Measurements from ENCODE around the gene TMPRSS2. TPM values are rescaled to one million over a fixed set of nuclear protein-coding genes. Genes with fewer than 3 reads are reported as not detected.

TMPRSS2 gene
- total and polyA plus RNA-seq, 2 of the 13 experiments (the other 11 are each of a cell fraction or from before 2014, with no cell fraction given) = 1.7 to 1.8 TPM

GRCh38 chr21:41453198-41453597 lies 54.8 kb downstream of the TMPRSS2 start:
- DNase-seq (ENCODE audit: low spot score) (no peak), FAIRE-seq (no peak), ATAC-seq (no peak)
- TF ChIP-seq MLLT10 (CRISPR knock-in tag; IDR thresholded peaks at IDR 0.05) (no peak), FOSL1 (CRISPR knock-in tag; IDR thresholded peaks at IDR 0.05; ENCODE audit: borderline replicate concordance) (no peak), MAX (IDR thresholded peaks at IDR 0.05) (no peak)
- Histone ChIP-seq H3K4me3 (replicated peaks in 1 of 3; ENCODE audit: insufficient read depth in 1 of 3, low read depth in 2 of 3, low read length in 3 of 3) (no peak overlapping the region), H3K4me1 (ENCODE audit: insufficient read depth, low read length) (no peaks in the 10 kb centered on the region), H3K9ac (ENCODE audit: insufficient read depth, low read depth, low read length) (no peak overlapping the region), H3K9me3 (ENCODE audit: low read length) (no peaks in the 10 kb centered on the region), H3K79me2 (ENCODE audit: insufficient read depth, low read length) (no peaks in the 10 kb centered on the region), H3K27me3 (ENCODE audit: control insufficient read depth in 1 of 2, insufficient read depth in 2 of 2, low read length in 2 of 2) (no peaks in the 10 kb centered on the region), H3K27ac (ENCODE audit: extremely low read length, insufficient read depth, low read length) (no peak overlapping the region), H3K4me2 (ENCODE audit: low read depth, low read length) (no peak overlapping the region), H2AFZ (ENCODE audit: low read length) (no peak overlapping the region), H3K36me3 (replicated peaks in 1 of 2; ENCODE audit: control insufficient read depth in 1 of 2, insufficient read depth in 2 of 2, low read length in 2 of 2) (no peaks in the 10 kb centered on the region), H4K20me1 (ENCODE audit: insufficient read depth, low read length) (no peaks in the 10 kb centered on the region)
- ChIA-PET POLR2A (no interaction called here), CTCF (ENCODE audit: low intra/inter-chr PET ratio, low total read pairs) (no interaction called here)
- no TSS peak for BruUV-seq (replicated peaks)
- intact Hi-C loops (cut with micrococcal nuclease; ENCODE audit: unreplicated experiment) = no loop called here
- in situ Hi-C loops (cut with HindIII; ENCODE audit: extremely low pct_ligation_motif_present, low pct_unique_long_range_greater_than_20kb) = no loop called here
- WGBS (ENCODE audit: low lambda C conversion rate) = 85% methylated on average over 3 of the region's 3 CpGs

GRCh38 chr21:41451753-41452676 lies 55.9 kb downstream of the TMPRSS2 start:
- Histone ChIP-seq H3K9ac (ENCODE audit: insufficient read depth, low read depth, low read length) (no peak overlapping the region), H3K9me3 (ENCODE audit: low read length) (no peaks in the 10 kb centered on the region), H3K27ac (ENCODE audit: extremely low read length, insufficient read depth, low read length) (no peak overlapping the region), H3K4me1 (ENCODE audit: insufficient read depth, low read length) (no peaks in the 10 kb centered on the region), H3K4me3 (replicated peaks in 1 of 3; ENCODE audit: insufficient read depth in 1 of 3, low read depth in 2 of 3, low read length in 3 of 3) (no peak overlapping the region), H2AFZ (ENCODE audit: low read length) (no peak overlapping the region), H3K4me2 (ENCODE audit: low read depth, low read length) (no peak overlapping the region), H3K79me2 (ENCODE audit: insufficient read depth, low read length) (no peaks in the 10 kb centered on the region), H3K27me3 (ENCODE audit: control insufficient read depth in 1 of 2, insufficient read depth in 2 of 2, low read length in 2 of 2) (no peaks in the 10 kb centered on the region), H4K20me1 (ENCODE audit: insufficient read depth, low read length) (no peaks in the 10 kb centered on the region), H3K36me3 (replicated peaks in 1 of 2; ENCODE audit: control insufficient read depth in 1 of 2, insufficient read depth in 2 of 2, low read length in 2 of 2) (no peaks in the 10 kb centered on the region)
- intact Hi-C loops (cut with micrococcal nuclease; ENCODE audit: unreplicated experiment) = no loop called here
- no peak for ATAC-seq
- FAIRE-seq = no peak
- CTCF ChIA-PET (ENCODE audit: low intra/inter-chr PET ratio, low total read pairs) = no interaction called here
- POLR2A ChIA-PET = no interaction called here
- DNase-seq (ENCODE audit: low spot score) = no peak
- TF ChIP-seq CEBPB (IDR thresholded peaks at IDR 0.05; ENCODE audit: borderline replicate concordance, low read depth, low read length) (0 out of 2 replicates have a peak, but pooled peaks have one; percentile 10), ELK4 (CRISPR knock-in tag; IDR thresholded peaks at IDR 0.05; ENCODE audit: borderline replicate concordance) (no peak)
- WGBS (ENCODE audit: low lambda C conversion rate) = 69% methylated on average over 16 of the region's 16 CpGs
- no TSS peak for BruUV-seq (replicated peaks)
- in situ Hi-C loops (cut with HindIII; ENCODE audit: extremely low pct_ligation_motif_present, low pct_unique_long_range_greater_than_20kb) = no loop called here

All from HepG2 (cell line).